Epithelial cell of prostate (primary cell): ENCODE results near the gene SIX2.

Source experiments
- DNase-seq: peaks from one replicate; pipeline ENCODE4 v3.0.0-alpha.2; 2011; ENCODE audit warnings: low read depth, low spot score
- H3K27ac ChIP-seq: fragments of 450-650 bp; 2 replicates; pipeline ENCODE4 v1.5.1; 2017; ENCODE audit warnings: mild to moderate bottlenecking

The SIX2 gene

GRCh38 chr2:45004562-45005191, 4.6 kb downstream of the SIX2 start:
- H3K27ac ChIP-seq: no peak overlapping the region
- no peak for DNase-seq

GRCh38 chr2:45003579-45004551, 5.4 kb downstream of the SIX2 start:
- DNase-seq: no peak

GRCh38 chr2:45002686-45003085, 6.6 kb downstream of the SIX2 start:
- H3K27ac ChIP-seq: no peak overlapping the region
- no peak for DNase-seq

More at GRCh38 chr2:45003579-45004551, 5.4 kb downstream of the SIX2 start:
- H3K27ac ChIP-seq: no peak overlapping the region

GRCh38 chr2:45001869-45002385, 7.3 kb downstream of the SIX2 start:
- no peak overlapping the region for H3K27ac ChIP-seq
- DNase-seq: no peak

- no peak for DNase-seq
Observed at GRCh38 chr2:45000921-45001868, 8.1 kb downstream of the SIX2 start.

GRCh38 chr2:45000341-45000901, 8.8 kb downstream of the SIX2 start:
- no peak for DNase-seq
- no peak overlapping the region for H3K27ac ChIP-seq

More at GRCh38 chr2:45000921-45001868, 8.1 kb downstream of the SIX2 start:
- H3K27ac ChIP-seq: no peak overlapping the region

GRCh38 chr2:44999540-44999939, 9.7 kb downstream of the SIX2 start:
- no peak for DNase-seq
- no peak overlapping the region for H3K27ac ChIP-seq

GRCh38 chr2:44997963-44998362, 11.3 kb downstream of the SIX2 start:
- no peak overlapping the region for H3K27ac ChIP-seq
- no peak for DNase-seq

GRCh38 chr2:44996356-44996755, 12.9 kb downstream of the SIX2 start:
- DNase-seq: no peak

GRCh38 chr2:44994377-44994776, 14.9 kb downstream of the SIX2 start:
- no peak for DNase-seq
- H3K27ac ChIP-seq: no peak overlapping the region

More at GRCh38 chr2:44996356-44996755, 12.9 kb downstream of the SIX2 start:
- H3K27ac ChIP-seq: no peak overlapping the region

GRCh38 chr2:44989176-44989575, 20.1 kb downstream of the SIX2 start:
- no peak overlapping the region for H3K27ac ChIP-seq
- no peak for DNase-seq

GRCh38 chr2:44983836-44984604, 25.2 kb downstream of the SIX2 start:
- H3K27ac ChIP-seq: no peak overlapping the region
- DNase-seq: no peak

GRCh38 chr2:44981714-44982108, 27.5 kb downstream of the SIX2 start:
- H3K27ac ChIP-seq: no peak overlapping the region

GRCh38 chr2:44980751-44981713, 28.2 kb downstream of the SIX2 start:
- H3K27ac ChIP-seq: no peak overlapping the region
- no peak for DNase-seq

More at GRCh38 chr2:44981714-44982108, 27.5 kb downstream of the SIX2 start:
- DNase-seq: no peak

- DNase-seq: no peak
- no peak overlapping the region for H3K27ac ChIP-seq
Observed at GRCh38 chr2:44979581-44979980, 29.7 kb downstream of the SIX2 start.

- DNase-seq: no peak
- H3K27ac ChIP-seq: no peak overlapping the region
Observed at GRCh38 chr2:44975571-44976450, 33.4 kb downstream of the SIX2 start.
